HG03139 (cell line): ENCODE results near the gene LAMA2.

Experiments used
- ATAC-seq: cut with Tn5 transposase; IDR thresholded peaks from one replicate; pipeline ENCODE4 v1.9.1; 2021; ENCODE audit not compliant: unreplicated experiment

LAMA2 gene

DNA sequence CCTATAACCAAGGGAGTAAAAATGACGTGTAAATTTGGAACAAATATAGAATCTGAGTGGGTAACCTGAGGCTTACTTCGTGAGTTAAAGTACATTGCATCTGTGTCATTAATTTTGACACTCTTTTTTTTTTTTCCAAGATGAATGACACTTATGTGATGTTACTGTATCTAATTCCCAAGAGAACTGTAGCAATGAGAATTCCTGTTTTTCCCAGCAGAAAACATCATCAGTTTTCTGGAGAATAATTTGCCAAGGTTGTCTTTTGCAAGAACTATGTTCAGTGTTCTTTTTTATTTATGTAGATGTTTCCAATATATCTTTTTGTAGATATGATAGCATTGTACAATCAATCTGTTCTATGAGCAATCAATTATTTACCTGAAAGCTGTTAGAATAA, 543.4 kb downstream of the LAMA2 start:
- ATAC-seq: no peak

DNA sequence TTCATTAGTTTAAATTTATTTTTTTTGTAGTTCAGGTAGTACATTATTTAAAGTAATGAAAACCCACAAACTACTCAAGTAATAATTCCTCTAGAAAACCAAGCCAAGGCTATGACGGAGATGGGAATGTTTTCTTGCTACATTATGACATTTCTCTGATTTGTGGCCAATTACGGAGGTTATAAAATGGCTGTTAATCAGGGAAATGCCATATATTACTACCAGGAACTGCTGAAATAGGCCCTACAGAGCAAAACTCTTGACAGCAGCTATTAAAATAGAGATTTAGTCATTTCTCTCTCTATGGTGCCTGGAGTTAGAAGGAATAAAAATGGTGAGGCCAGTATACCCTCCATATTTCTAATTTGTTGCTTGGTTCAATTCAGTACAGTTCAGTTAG, 547.0 kb downstream of the LAMA2 start:
- ATAC-seq: no peak

DNA sequence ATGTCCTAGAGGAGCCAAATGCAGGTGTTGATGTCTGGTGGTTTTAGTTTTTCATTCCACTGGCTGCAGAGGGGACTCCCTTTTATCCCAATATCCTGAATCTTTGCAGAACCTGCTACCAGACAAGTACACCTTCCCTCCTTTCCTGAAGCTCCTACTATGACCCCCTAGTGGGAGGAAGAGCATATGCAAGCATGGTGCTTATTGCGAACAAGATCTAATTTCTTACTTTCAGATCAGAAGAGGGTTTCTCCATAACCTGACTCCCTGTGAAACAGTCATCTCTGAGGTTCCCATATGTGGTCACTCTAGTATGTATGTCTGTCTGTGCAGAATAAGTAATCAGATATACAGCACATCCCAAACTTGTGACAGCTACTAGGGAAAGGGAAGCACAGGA, 549.8 kb downstream of the LAMA2 start:
- no peak for ATAC-seq

DNA sequence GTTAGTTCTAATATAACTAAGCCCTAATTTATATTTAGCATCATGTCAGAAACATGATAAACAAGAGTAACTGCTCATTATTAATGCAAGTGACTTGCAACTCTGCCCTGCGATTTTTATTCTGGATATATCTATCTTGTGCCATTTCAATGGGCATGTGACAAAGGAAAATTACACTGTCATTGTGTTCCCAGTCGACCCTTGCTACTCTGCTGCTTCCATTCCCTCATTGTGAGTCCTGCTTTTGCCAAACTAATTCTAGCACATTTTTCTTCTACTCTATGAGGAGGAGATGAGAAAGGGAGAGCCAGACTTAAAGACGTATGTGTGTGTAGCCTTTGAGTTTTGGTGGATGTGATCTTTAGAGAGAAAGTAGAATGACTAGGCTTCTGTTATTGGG, 551.2 kb downstream of the LAMA2 start:
- no peak for ATAC-seq

DNA sequence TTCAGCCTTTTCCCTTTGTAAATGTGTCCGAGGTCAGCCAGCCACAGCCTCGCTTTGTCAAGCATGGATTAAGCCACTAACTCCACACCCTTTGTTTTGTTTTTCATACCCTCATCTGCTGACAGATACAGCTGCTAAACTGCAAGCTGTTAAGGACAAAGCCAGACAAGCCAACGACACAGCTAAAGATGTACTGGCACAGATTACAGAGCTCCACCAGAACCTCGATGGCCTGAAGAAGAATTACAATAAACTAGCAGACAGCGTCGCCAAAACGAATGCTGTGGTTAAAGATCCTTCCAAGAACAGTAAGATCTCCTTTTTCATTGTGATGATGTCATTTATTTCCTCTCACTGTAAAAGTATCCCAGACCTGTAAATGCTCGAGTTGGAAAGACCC, 557.8 kb downstream of the LAMA2 start:
- ATAC-seq: no peak

DNA sequence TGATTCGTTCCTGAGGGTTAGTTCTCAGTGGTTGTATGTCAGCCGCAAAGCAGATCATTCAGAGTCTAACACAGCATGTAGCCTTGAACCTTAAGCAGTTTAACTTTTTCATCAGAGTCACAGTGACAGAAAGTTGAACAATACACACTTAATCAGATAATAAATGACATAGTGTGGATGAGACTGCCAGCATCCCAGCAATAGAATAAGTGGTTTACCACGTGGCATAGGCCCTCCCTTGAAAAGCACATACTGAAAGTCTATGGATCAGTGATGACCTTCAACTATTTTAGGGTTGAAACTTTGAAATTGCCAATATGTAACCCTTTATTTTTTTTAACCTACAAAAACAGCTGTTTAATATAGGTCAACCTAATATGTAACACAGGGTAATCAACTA, 561.7 kb downstream of the LAMA2 start:
- ATAC-seq: no peak

DNA sequence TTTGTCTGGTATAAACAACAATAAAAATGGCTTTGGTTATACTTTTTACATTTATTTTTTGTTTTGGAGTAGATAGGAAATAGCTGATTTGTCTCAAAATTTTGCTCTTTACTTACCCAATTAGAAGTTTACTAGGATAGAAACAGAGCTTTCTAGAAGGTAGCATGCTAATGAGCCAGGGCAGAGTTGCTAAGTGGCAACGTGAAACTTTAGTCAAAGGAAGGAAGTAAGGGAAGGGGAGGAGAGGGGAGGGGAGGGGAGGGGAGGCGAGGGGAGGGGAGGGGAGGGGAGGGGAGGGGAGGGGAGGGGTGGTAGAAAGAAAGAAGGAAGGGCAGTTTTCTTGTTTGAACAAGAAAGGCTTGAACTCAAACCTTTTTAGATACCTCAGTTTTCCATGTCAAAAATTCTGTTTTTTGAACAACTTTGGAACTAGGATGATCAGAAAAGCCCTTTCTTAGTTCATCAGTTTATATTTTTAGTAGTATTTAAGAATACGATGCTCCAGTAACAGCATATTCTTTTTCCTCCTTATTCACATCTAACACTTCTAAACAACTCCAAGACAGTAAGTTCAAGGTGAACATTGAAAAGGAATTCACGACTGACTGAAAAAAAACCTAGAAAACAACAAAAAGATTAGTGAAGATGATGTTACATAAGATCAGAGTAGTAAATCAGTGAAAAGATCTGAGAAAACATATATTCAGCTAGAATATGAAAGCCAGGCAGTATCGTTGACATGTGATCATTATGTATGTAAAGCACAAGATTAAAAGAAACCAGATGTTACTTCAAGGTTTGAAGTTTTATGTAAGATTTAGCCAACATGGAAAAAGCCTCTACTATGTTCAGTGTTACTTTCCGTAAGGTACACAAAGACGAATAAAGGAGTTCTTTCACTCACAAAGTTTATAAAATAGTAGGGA, 563.6 kb downstream of the LAMA2 start:
- no peak for ATAC-seq

DNA sequence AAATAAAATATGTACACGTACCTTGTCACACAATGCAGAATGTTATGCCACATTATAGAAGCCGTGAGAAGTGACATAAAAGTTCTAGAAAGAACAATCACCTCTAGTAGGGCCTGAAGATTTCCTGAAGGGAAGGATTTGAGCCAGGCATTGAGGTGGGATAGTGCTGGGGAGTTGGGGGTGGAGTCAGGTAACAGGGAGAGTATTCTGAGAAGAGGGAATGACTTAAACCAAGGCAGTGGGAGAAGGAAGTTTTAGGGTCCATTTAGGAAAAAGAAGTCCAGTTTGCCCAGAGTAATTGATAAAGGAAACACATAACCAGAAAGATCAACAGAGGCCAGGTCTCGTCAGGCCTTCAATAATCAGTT, 564.2 kb downstream of the LAMA2 start:
- no peak for ATAC-seq

DNA sequence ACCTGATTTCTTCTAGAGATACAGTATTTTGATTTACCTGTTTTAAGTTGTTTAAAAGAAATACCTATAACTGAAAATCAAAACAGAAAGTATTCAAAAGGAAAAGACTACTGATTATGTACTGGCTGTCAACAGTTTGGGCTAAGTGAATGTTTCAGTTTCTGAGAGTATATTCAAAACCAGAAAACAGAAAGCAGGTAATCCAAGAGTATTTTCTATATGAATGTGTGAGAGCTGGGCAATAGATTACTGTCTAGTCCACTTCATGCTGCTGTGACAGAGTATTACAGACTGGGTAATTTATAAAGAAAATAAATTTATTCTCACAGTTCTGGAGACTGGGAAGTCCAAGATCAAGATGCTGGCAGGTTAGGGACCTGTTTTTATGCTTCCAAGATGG, 566.0 kb downstream of the LAMA2 start:
- ATAC-seq: peak; percentile 97

DNA sequence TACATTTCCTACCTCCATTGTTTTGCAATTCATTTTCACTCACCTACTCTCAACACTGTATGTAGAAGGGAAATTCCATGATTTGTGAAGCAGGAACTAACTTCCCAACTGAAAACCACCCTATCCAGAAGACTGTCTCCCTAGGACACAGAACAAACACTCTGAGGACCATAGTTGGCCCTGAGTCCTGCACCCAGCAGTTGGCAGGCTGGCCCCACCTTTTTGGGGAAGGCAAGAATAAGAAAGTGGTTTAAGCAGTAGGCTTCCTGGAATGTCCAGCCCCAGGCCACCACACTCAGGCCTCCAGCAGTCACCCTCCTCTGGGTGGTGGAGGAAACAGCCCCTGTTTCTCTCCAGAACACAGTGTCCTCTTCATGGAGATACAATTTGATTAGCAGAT, 568.2 kb downstream of the LAMA2 start:
- ATAC-seq: no peak

DNA sequence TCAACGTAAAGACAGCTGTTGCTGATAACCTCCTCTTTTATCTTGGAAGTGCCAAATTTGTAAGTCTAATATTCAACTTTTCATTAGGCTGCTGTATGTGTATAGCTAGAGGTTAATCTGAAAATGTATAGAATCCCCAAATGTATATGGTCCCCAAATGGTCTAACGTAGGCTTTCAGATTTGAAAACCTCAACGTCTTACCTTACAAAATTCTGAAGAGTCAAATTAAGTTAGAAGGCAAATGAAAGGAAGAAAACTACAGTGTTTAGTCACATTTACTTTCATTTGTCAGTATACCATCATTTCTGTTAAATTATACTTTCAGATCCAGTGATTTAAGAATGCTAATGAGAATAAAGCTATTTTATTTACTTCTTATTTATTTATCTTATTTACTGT, 570.1 kb downstream of the LAMA2 start:
- no peak for ATAC-seq

DNA sequence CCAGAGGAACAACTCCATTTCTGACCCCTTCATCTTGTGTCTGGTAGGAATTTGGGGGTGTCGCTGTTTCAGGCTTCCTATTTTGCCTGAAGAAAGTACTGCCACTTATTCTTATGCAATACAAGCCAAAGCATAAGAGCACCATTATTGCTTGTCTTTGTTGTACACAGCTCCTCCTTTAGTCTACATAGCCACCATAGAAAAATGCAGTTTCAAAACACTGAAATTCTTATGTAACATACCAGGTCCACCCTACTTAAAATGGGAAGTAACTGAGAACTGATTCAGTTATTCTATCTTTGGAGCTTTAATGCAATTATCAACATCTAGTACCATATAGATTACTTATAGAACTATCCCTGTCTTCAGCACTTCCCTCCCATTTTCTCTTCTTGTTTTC, 571.5 kb downstream of the LAMA2 start:
- no peak for ATAC-seq

DNA sequence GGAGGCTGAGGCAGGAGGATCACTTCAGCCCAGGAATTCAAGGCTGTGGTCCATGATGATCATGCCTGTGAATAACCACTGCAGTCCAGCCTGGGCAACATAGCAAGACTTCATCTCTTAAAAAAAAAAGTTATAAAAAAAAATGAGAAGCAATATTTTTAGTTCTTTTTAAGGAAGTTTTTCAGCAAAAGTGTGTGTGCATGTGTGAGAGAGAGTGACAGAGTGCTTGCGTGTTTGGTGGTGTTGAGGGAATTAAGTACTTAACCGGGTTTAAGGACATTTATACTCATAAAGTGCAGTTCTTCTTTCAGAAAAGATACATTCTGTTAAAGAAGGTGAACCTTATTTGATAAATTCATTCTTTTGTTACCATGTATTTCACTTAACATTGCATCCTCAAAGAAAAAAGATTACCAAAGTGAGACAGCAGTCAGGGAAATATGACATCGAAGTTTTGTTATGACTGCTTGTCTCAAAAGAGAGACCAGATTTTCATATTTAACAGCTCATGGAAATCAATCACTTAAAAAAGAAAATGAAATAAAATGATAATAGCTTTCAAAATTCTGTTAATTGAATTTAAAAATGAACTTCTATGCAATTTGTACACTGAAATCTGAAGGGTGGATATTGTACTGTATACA, 572.3 kb downstream of the LAMA2 start:
- no peak for ATAC-seq

DNA sequence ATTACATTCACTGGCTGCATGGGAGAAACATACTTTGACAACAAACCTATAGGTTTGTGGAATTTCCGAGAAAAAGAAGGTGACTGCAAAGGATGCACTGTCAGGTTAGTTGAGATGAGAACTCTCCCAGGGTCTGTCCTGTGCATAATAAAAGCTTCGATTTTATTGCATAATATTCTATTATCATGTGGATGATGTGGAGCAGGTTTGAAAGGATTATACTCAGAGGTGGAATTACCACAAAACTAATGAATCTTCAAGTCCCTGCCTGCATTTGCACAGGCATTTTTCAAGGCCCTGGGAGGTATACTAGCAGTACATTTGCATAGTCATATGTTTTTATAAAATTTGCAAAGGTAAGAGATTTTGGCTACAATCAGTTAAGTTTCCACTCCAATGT, 577.3 kb downstream of the LAMA2 start:
- no peak for ATAC-seq

DNA sequence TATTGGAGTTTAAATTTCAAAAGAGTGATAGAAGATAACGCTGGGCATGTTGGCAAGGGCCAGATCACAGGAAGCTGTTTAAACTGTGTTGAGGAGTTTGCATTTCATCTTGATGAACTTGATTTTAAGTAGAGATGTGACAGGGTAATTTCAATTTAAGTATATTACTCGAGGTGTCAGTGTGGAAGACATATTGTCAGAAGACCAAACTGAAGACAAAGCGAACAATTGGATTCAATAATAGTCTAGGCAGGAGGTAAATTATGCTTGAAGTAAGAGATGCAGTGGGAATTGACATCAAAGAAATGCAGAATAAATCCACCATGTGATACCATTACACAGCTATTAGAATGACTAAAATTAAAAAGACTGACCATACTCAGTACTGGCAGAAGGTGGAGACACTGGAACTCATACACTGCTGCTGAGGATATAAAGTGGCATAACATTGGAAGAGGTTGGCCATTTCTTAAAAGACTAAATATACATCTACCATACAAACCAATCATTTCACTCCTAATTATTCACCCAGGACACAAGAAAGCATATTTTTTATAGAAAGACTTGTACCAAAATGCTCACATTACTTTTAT, 586.2 kb downstream of the LAMA2 start:
- ATAC-seq: no peak

DNA sequence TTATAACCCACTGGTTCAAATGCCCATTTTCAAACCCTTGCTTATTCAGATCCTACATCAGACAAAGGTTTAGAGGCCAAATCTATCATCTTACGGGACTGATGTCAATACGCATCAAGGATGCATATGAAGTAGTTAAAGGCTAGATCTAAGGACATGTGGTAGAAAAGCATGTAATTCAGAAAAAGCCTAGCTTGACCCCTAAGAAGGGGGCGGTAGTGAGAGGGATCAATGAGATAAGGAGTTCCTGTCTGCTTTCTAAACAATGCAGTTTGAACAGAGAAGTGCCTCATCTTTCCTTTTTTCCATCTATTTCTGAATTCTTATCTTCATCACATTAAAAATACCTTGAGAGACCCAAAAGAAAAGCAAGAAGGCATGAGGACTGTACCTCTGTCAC, 589.3 kb downstream of the LAMA2 start:
- ATAC-seq: no peak

DNA sequence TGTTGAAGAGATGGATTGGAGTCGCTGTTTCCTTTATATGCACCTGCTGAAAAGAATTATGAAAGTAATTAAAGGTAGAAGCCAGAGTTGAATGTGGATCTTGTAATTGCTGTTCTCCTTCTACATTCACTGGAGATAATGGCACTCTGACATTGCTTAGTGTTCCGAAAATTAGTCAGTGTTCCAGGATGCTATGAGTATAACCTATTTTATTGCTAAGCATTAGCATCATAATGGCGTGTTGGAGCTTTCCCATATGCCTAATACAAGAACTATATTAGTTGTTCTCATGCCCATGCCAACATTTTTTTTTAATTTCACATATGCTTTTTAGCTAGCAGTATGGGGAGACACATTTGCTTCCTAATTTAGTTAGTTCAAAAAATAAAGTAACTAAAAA, 590.6 kb downstream of the LAMA2 start:
- ATAC-seq: no peak

DNA sequence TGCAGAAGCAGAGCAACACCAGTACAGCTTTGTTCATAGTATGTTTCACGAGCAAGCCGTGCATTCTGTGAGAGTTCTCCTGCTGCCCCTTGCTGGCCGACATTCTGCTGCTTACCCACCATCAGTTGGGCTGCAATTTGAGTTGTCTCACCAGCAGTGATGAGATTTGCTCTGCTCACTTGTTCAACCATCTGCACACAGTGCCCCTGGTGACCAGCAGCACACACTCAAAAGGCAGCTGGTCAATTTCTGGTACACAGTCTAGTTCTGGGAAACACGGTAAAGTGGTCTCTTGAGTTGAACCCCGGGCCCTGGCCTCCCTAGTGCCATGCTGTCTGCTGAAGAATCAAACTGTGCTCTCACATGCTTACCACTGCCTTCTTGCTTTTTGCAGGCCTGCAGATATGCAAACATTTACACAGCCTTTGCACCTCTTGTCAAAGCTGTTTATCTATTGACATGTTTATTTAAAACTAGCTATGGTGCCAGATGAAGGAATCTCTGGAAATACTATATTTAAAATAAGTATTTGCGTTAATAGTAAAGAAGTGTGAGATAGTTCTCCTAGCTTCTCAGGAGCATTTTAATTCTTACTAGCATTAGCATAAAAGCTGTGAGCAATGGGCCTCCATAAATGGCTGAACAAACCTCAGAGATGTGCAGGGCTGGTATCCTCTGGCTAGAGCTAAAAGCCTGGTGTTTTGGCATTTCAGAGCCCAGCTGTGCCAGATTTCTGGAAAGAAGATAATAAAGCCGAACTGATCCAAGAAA, 592.7 kb downstream of the LAMA2 start:
- ATAC-seq: no peak

DNA sequence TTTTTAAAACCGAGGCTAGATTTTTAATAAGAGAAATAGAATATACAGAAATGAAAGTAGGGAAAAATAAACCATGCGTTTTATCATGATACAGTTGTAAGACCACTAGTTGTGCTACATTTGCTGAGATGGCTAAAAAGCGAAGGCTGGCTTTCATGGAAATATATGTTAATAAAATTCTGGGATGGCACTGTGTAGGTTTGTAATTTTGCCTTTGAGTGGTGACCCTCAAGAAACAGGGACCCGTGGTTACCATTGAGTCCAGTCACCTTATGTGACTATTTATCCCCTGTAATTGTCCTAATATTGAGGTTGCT, 593.3 kb downstream of the LAMA2 start:
- no peak for ATAC-seq

DNA sequence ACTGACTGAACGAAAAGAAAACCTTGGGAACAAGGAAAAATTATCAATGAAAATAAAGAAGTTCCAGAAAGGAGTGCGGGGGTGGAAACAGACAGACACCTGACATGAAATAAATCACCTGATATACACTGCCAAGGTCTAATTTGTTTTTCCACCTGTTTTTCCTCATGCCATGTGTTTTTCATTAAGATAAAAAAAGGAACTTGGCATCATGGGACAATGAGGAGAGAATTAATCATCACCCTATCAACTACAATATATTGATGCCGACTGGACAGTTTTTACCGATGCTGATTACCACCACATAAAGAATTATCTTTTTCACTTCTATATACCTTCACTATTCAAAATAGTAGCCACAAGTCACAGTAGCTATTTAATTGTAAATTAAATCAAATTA, 593.9 kb downstream of the LAMA2 start:
- no peak for ATAC-seq

DNA sequence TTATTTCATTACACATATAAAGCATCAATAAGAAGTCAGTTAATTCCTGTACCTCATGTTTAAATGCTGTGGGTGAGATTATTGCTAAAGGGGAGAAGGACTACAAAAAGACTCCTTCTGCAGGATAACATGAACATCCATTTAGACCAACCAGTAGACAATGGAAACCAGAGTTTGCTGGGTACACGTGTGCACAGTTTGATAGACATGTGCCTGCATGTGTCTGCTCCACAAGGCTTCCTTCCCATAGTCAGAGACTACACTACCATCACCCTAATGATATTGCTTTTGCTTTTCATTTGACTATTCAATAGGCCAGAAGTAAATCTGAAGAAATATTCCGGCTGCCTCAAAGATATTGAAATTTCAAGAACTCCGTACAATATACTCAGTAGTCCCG, 595.4 kb downstream of the LAMA2 start:
- no peak for ATAC-seq

DNA sequence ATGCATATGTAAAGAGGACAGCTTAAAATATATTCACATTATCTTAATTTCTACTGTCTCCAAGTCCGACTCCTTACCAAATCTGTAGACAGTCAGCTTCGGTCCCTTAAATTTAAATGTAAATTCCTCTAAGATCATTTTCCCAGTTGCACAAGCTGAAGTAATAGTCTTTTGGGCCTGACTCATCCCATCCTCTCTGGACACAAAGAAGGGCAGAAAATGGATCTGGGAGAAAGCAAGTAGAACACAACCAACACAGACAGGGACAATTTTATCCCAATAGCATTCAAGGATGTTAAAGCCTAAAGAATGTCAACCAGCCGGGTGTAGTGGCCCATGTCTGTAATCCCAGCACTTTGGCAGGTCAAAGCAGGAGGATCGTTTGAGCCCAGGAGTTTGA, 598.8 kb downstream of the LAMA2 start:
- ATAC-seq: no peak
